ENCODE measurements around the gene HUS1B. TPM values are rescaled to one million over a fixed set of nuclear protein-coding genes. Genes with fewer than 3 reads are reported as not detected.

Gene HUS1B
- total and polyA plus RNA-seq, 2 donors (not counting 3 experiments of a cell fraction or from before 2014, with no cell fraction given): 0.25 to 1.2 TPM

GRCh38 chr6:628766-629165 lies 28.1 kb downstream of the HUS1B start:
- Histone ChIP-seq H3K9ac (replicated peaks; ENCODE audit: extremely low read depth, insufficient read depth, low read length) (no peak overlapping the region), H4K20me1 (replicated peaks; ENCODE audit: control insufficient read depth, extremely low read depth, insufficient read depth, low read length) (no peaks in the 10 kb centered on the region), H3K36me3 (ENCODE audit: control insufficient read depth in 2 of 2, extremely low read depth in 1 of 2, insufficient read depth in 2 of 2, low read length in 2 of 2) (peaks cover 0 to 2% of the 10 kb centered on the region in 2 experiments), H2AFZ (ENCODE audit: low read depth, low read length) (no peak overlapping the region), H3K4me1 (ENCODE audit: control insufficient read depth, extremely low read depth, insufficient read depth, low read length) (no peaks in the 10 kb centered on the region), H3K27ac (ENCODE audit: insufficient read depth, low read depth, low read length) (no peak overlapping the region), H3K9me3 (replicated peaks; ENCODE audit: control insufficient read depth, insufficient read depth, low read length) (no peaks in the 10 kb centered on the region), H3K4me3 (replicated peaks in 1 of 3; ENCODE audit: insufficient read depth in 1 of 3, low read depth in 1 of 3, low read length in 3 of 3) (no peak overlapping the region), H3K27me3 (ENCODE audit: control insufficient read depth in 2 of 2, insufficient read depth in 2 of 2, low read length in 2 of 2) (no peaks in the 10 kb centered on the region), H3K4me2 (ENCODE audit: insufficient read depth, low read length) (no peak overlapping the region), H3K79me2 (ENCODE audit: control insufficient read depth, insufficient read depth, low read length) (no peaks in the 10 kb centered on the region), H3K9me1 (replicated peaks; ENCODE audit: control insufficient read depth, extremely low read depth, insufficient read depth, low read length) (no peaks in the 10 kb centered on the region)
- TF ChIP-seq CTCF (IDR thresholded peaks at IDR 0.05; ENCODE audit: extremely low read depth in 1 of 2, insufficient read depth in 1 of 2, low read depth in 1 of 2, low read length in 2 of 2) (no peak), JUN (IDR thresholded peaks at IDR 0.05; ENCODE audit: borderline replicate concordance, insufficient read depth, insufficient read length, low read depth) (no peak), EZH2 (IDR thresholded peaks at IDR 0.05; ENCODE audit: borderline replicate concordance, low read depth, low read length, severe bottlenecking) (no peak), POLR2AphosphoS5 (IDR thresholded peaks at IDR 0.05; ENCODE audit: insufficient read depth, low read depth, low read length) (no peak), GATA2 (IDR thresholded peaks at IDR 0.05; ENCODE audit: insufficient read depth, insufficient read length, low read depth, low read length) (no peak)
- no TSS peak for BruUV-seq (replicated peaks)
- intact Hi-C loops (cut with micrococcal nuclease) (no loop called here), dilution Hi-C loops (cut with MboI; ENCODE audit: extremely low pct_ligation_motif_present, low sequenced_read_pairs) (no loop called here)
- ChIA-PET POLR2A (no interaction called here), CTCF (interaction anchor here (1.1 kb wide), 1 partner anchor 94 kb away, joined by 3 read pairs; no protein-coding TSS in a partner anchor)
- DNase-seq (ENCODE audit: low read depth, low spot score): no peak
- no peak for FAIRE-seq

DNA sequence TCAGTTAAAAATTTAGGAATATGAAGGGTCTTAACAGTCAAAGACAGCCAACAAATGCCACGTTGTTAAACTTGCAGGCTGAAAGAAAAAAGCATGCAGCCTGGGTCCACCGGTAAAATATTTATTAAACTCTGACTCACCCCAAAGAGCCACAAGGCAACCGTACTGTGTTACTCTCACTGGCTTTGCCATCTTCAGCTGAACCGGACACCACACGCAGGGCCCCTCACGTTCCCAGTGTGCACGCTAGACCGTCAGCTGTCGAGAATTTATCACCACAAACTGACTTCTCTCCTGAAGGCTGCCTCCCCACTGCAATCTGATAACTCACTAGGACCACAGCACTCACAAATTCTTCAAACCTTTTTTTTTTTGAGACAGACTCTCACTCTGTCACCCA lies 30.7 kb downstream of the HUS1B start:
- Histone ChIP-seq H3K9me3 (replicated peaks; ENCODE audit: control insufficient read depth, insufficient read depth, low read length) (no peaks in the 10 kb centered on the region), H3K4me2 (ENCODE audit: insufficient read depth, low read length) (no peak overlapping the region), H3K4me1 (ENCODE audit: control insufficient read depth, extremely low read depth, insufficient read depth, low read length) (no peaks in the 10 kb centered on the region), H2AFZ (ENCODE audit: low read depth, low read length) (no peak overlapping the region), H3K27me3 (ENCODE audit: control insufficient read depth in 2 of 2, insufficient read depth in 2 of 2, low read length in 2 of 2) (no peaks in the 10 kb centered on the region), H3K27ac (ENCODE audit: insufficient read depth, low read depth, low read length) (no peak overlapping the region), H3K79me2 (ENCODE audit: control insufficient read depth, insufficient read depth, low read length) (no peaks in the 10 kb centered on the region), H3K4me3 (replicated peaks in 1 of 3; ENCODE audit: insufficient read depth in 1 of 3, low read depth in 1 of 3, low read length in 3 of 3) (no peak overlapping the region), H3K9me1 (replicated peaks; ENCODE audit: control insufficient read depth, extremely low read depth, insufficient read depth, low read length) (no peaks in the 10 kb centered on the region), H3K9ac (replicated peaks; ENCODE audit: extremely low read depth, insufficient read depth, low read length) (no peak overlapping the region), H4K20me1 (replicated peaks; ENCODE audit: control insufficient read depth, extremely low read depth, insufficient read depth, low read length) (no peaks in the 10 kb centered on the region), H3K36me3 (ENCODE audit: control insufficient read depth in 2 of 2, extremely low read depth in 1 of 2, insufficient read depth in 2 of 2, low read length in 2 of 2) (peaks cover 0 to 2% of the 10 kb centered on the region in 2 experiments)
- BruUV-seq (replicated peaks): no TSS peak
- CTCF ChIA-PET: no interaction called here
- FAIRE-seq: no peak
- DNase-seq (ENCODE audit: low read depth, low spot score): no peak
- TF ChIP-seq POLR2AphosphoS5 (IDR thresholded peaks at IDR 0.05; ENCODE audit: insufficient read depth, low read depth, low read length) (no peak), MYC (IDR thresholded peaks at IDR 0.05; ENCODE audit: low read depth, low read length) (no peak), FOS (IDR thresholded peaks at IDR 0.05; ENCODE audit: borderline replicate concordance, insufficient read depth, low read length) (no peak), CTCF (IDR thresholded peaks at IDR 0.05; ENCODE audit: extremely low read depth in 1 of 2, insufficient read depth in 1 of 2, low read depth in 1 of 2, low read length in 2 of 2) (no peak), EZH2 (IDR thresholded peaks at IDR 0.05; ENCODE audit: borderline replicate concordance, low read depth, low read length, severe bottlenecking) (no peak), GATA2 (IDR thresholded peaks at IDR 0.05; ENCODE audit: insufficient read depth, insufficient read length, low read depth, low read length) (no peak), POLR2A (IDR thresholded peaks at IDR 0.05; ENCODE audit: low read depth, low read length) (no peak), JUN (IDR thresholded peaks at IDR 0.05; ENCODE audit: borderline replicate concordance, insufficient read depth, insufficient read length, low read depth) (no peak)
- TF ChIP-seq, protein P1, sequence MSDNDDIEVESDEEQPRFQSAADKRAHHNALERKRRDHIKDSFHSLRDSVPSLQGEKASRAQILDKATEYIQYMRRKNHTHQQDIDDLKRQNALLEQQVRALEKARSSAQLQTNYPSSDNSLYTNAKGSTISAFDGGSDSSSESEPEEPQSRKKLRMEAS (IDR thresholded peaks at IDR 0.05; ENCODE audit: insufficient read depth, insufficient read length): no peak
- POLR2A ChIA-PET: no interaction called here
- intact Hi-C loops (cut with micrococcal nuclease): no loop called here
- dilution Hi-C loops (cut with MboI; ENCODE audit: extremely low pct_ligation_motif_present, low sequenced_read_pairs): no loop called here

Measured in endothelial cell of umbilical vein (primary cell).